BE2C (cell line): Measurements from ENCODE around the gene TTN.

ENCODE experiments used
- DNase-seq: peaks from one replicate; pipeline ENCODE4 v3.0.0-alpha.2; 2020
- H3K27me3 ChIP-seq: fragments of 250-450 bp; sonication (Bioruptor Pico); 2 replicates; pipeline ENCODE4 v1.5.1; 2020; ENCODE audit warnings: mild to moderate bottlenecking
- H3K36me3 ChIP-seq: fragments of 250-450 bp; sonication (Bioruptor Pico); 2 replicates; pipeline ENCODE4 v1.5.1; 2020; ENCODE audit warnings: mild to moderate bottlenecking
- H3K4me1 ChIP-seq: fragments of 250-450 bp; sonication (Bioruptor Pico); 2 replicates; pipeline ENCODE4 v1.5.1; 2020
- H3K4me3 ChIP-seq: 2 replicates; pipeline ENCODE4 v1.5.1; 2011; ENCODE audit warnings: low read depth, low read length
- H3K9me3 ChIP-seq: fragments of 250-450 bp; sonication (Bioruptor Pico); 2 replicates; pipeline ENCODE4 v1.5.1; 2020
- TF ChIP-seq, protein P1 (sequence below): IDR thresholded peaks from 2 replicates; pipeline ENCODE4 v1.5.1; 2012; ENCODE audit warnings: mild to moderate bottlenecking, low read depth, low read length

TTN gene

GRCh38 chr2:178579006-178579405, 228.2 kb downstream of the TTN start:
- TF ChIP-seq, protein P1, sequence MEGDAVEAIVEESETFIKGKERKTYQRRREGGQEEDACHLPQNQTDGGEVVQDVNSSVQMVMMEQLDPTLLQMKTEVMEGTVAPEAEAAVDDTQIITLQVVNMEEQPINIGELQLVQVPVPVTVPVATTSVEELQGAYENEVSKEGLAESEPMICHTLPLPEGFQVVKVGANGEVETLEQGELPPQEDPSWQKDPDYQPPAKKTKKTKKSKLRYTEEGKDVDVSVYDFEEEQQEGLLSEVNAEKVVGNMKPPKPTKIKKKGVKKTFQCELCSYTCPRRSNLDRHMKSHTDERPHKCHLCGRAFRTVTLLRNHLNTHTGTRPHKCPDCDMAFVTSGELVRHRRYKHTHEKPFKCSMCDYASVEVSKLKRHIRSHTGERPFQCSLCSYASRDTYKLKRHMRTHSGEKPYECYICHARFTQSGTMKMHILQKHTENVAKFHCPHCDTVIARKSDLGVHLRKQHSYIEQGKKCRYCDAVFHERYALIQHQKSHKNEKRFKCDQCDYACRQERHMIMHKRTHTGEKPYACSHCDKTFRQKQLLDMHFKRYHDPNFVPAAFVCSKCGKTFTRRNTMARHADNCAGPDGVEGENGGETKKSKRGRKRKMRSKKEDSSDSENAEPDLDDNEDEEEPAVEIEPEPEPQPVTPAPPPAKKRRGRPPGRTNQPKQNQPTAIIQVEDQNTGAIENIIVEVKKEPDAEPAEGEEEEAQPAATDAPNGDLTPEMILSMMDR, result no peak
- Histone ChIP-seq H3K27me3 (no peaks in the 10 kb centered on the region), H3K9me3 (no peaks in the 10 kb centered on the region), H3K36me3 (no peaks in the 10 kb centered on the region), H3K4me3 (no peak overlapping the region), H3K4me1 (no peaks in the 10 kb centered on the region)
- DNase-seq, result no peak

GRCh38 chr2:178574789-178575188, 232.4 kb downstream of the TTN start:
- no peak for DNase-seq
- Histone ChIP-seq H3K9me3 (no peaks in the 10 kb centered on the region), H3K36me3 (no peaks in the 10 kb centered on the region), H3K4me1 (no peaks in the 10 kb centered on the region), H3K4me3 (no peak overlapping the region), H3K27me3 (no peaks in the 10 kb centered on the region)
- TF ChIP-seq, protein P1, result no peak

DNA sequence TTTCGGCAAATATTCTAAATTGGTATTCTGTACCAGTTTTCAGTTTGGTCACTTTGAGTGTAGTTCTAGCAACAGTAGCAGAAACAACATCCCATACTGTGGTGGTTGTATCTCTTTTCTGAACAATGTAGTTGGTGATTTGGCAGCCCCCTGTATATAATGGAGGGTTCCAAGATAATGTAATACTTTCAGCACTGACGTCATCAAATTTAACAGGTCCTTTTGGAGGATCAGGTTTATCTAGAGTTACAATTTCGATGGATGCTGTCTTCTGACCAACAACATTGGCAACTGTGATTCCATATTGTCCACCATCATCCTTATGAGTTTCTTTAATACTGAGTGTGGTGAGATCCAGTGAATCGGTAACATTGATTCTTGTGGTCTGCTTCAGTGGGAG, 239.0 kb downstream of the TTN start:
- no peaks in the 10 kb centered on the region for H3K27me3 ChIP-seq
- no peaks in the 10 kb centered on the region for H3K36me3 ChIP-seq
- TF ChIP-seq, protein P1, result no peak
- no peak for DNase-seq
- H3K9me3 ChIP-seq, result no peaks in the 10 kb centered on the region
- H3K4me3 ChIP-seq, result no peak overlapping the region
- no peaks in the 10 kb centered on the region for H3K4me1 ChIP-seq

- H3K36me3 ChIP-seq, result no peaks in the 10 kb centered on the region
- no peak overlapping the region for H3K4me3 ChIP-seq
- DNase-seq, result no peak
These were observed 254.2 kb downstream of the TTN start for GRCh38 chr2:178553047-178553446.

GRCh38 chr2:178550352-178550751, 256.9 kb downstream of the TTN start:
- Histone ChIP-seq H3K4me3 (no peak overlapping the region), H3K4me1 (no peaks in the 10 kb centered on the region), H3K36me3 (no peaks in the 10 kb centered on the region), H3K9me3 (no peaks in the 10 kb centered on the region), H3K27me3 (no peaks in the 10 kb centered on the region)
- no peak for DNase-seq
- TF ChIP-seq, protein P1, result no peak

More at GRCh38 chr2:178553047-178553446, 254.2 kb downstream of the TTN start:
- Histone ChIP-seq H3K4me1 (no peaks in the 10 kb centered on the region), H3K9me3 (no peaks in the 10 kb centered on the region), H3K27me3 (no peaks in the 10 kb centered on the region)
- TF ChIP-seq, protein P1, result no peak

GRCh38 chr2:178542569-178542968, 264.7 kb downstream of the TTN start:
- no peaks in the 10 kb centered on the region for H3K4me1 ChIP-seq
- H3K36me3 ChIP-seq, result no peaks in the 10 kb centered on the region
- TF ChIP-seq, protein P1, result no peak
- no peaks in the 10 kb centered on the region for H3K9me3 ChIP-seq
- no peaks in the 10 kb centered on the region for H3K27me3 ChIP-seq
- no peak for DNase-seq
- H3K4me3 ChIP-seq, result no peak overlapping the region
